Nephron progenitor cell (in vitro differentiated cells): ENCODE measurements around the gene METTL22.
A peak's percentile ranks its signal among the peaks of the same experiment; 100 is the strongest.

Experiments used
- DNase-seq: peaks from one replicate; pipeline ENCODE4 v3.0.0; 2021
- H3K27ac Mint-ChIP-seq: 2 replicates; pipeline ENCODE4 v1.8.0; 2021; ENCODE audit warnings: mild to moderate bottlenecking, moderate library complexity, mixed read lengths
- H3K27me3 Mint-ChIP-seq: 2 replicates; pipeline ENCODE4 v1.8.0; 2021; ENCODE audit warnings: mild to moderate bottlenecking, low read depth, mixed read lengths; ENCODE audit not compliant: poor library complexity
- H3K36me3 Mint-ChIP-seq: 2 replicates; pipeline ENCODE4 v1.8.0; 2021; ENCODE audit warnings: low read depth, mixed read lengths
- H3K4me1 Mint-ChIP-seq: 2 replicates; pipeline ENCODE4 v1.8.0; 2021; ENCODE audit warnings: mixed read lengths
- H3K4me3 Mint-ChIP-seq: 2 replicates; pipeline ENCODE4 v1.8.0; 2021; ENCODE audit warnings: mild to moderate bottlenecking, moderate library complexity, mixed read lengths
- H3K9me3 Mint-ChIP-seq: 2 replicates; pipeline ENCODE4 v1.8.0; 2021; ENCODE audit warnings: mild to moderate bottlenecking, moderate library complexity, mixed read lengths
- TF ChIP-seq, protein P1 (sequence below): fragments of 200-600 bp; sonication (generic); IDR thresholded peaks from 2 replicates; pipeline ENCODE4 v1.5.0; 2021; ENCODE audit warnings: antibody characterized with exemption

Gene METTL22

DNA sequence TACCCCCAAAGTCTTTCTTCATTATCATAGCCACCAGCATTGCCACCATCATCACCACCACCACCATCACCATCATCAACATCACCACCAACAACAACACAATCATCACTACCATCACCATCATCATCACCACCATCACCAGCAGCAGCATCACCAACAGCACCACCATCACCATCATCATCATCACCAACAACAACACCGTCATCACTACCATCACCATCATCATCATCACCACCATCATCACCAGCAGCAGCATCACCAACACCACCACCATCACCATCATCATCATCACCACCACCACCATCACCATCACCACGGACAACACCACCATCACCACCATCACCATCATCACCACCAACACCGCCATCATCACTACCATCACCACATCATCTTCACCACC, 30.7 kb upstream of the METTL22 start:
- DNase-seq = no peak
- Mint-ChIP-seq H3K9me3 (peaks cover 3% of the 10 kb centered on the region), H3K36me3 (no peaks in the 10 kb centered on the region), H3K27ac (no peak overlapping the region), H3K4me1 (peaks cover 10% of the 10 kb centered on the region), H3K4me3 (no peak overlapping the region), H3K27me3 (peaks cover 9% of the 10 kb centered on the region)
- TF ChIP-seq, protein P1, sequence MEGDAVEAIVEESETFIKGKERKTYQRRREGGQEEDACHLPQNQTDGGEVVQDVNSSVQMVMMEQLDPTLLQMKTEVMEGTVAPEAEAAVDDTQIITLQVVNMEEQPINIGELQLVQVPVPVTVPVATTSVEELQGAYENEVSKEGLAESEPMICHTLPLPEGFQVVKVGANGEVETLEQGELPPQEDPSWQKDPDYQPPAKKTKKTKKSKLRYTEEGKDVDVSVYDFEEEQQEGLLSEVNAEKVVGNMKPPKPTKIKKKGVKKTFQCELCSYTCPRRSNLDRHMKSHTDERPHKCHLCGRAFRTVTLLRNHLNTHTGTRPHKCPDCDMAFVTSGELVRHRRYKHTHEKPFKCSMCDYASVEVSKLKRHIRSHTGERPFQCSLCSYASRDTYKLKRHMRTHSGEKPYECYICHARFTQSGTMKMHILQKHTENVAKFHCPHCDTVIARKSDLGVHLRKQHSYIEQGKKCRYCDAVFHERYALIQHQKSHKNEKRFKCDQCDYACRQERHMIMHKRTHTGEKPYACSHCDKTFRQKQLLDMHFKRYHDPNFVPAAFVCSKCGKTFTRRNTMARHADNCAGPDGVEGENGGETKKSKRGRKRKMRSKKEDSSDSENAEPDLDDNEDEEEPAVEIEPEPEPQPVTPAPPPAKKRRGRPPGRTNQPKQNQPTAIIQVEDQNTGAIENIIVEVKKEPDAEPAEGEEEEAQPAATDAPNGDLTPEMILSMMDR = no peak

DNA sequence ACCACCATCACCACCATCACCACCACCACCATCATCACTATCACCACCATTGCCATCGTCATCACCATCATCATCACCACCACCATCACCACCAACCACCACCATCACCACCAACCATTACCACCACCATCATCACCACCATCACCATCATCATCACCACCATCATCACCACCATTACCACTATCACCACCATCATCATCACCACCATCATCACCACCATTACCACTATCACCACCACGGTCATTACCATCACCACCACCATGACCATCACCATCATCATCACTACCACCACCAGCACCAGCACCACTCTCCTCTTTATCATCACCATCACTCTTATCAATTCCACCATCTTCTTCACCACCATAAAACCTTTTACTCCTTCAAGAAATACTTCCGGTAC, 30.0 kb upstream of the METTL22 start:
- H3K27me3 Mint-ChIP-seq = peaks cover 11% of the 10 kb centered on the region
- no peak overlapping the region for H3K4me3 Mint-ChIP-seq
- no peaks in the 10 kb centered on the region for H3K36me3 Mint-ChIP-seq
- H3K9me3 Mint-ChIP-seq = peaks cover 9% of the 10 kb centered on the region
- peaks cover 10% of the 10 kb centered on the region for H3K4me1 Mint-ChIP-seq
- no peak for DNase-seq
- no peak overlapping the region for H3K27ac Mint-ChIP-seq
- TF ChIP-seq, protein P1 = no peak

DNA sequence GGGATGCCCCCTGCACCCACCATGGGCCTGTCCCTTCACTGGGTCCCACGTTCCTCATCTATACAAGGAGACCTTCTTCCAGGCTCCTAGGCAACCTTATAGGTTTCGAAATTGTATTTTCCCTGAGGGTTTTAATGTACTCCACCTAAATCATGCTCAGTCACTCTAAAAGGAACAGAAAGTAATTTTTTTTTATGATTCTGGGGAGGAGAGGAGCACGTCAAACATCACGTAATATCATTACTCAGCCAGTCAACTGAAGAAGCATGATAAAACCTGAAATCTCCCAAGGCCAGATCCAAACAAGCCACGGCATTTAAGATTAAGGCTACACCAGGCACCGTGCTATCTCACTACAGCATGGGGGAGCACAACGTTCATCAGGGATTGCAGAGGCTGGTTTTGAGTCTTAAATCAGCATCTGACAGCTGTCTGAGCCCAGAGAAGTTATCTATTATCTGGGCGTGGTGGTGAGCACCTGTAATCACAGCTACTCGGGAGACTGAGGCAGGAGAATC, 27.3 kb upstream of the METTL22 start:
- Mint-ChIP-seq H3K9me3 (peaks cover 18% of the 10 kb centered on the region), H3K27ac (no peak overlapping the region), H3K4me1 (peaks cover 6% of the 10 kb centered on the region), H3K27me3 (peaks cover 31% of the 10 kb centered on the region), H3K36me3 (no peaks in the 10 kb centered on the region), H3K4me3 (no peak overlapping the region)
- DNase-seq = no peak
- TF ChIP-seq, protein P1 = no peak

DNA sequence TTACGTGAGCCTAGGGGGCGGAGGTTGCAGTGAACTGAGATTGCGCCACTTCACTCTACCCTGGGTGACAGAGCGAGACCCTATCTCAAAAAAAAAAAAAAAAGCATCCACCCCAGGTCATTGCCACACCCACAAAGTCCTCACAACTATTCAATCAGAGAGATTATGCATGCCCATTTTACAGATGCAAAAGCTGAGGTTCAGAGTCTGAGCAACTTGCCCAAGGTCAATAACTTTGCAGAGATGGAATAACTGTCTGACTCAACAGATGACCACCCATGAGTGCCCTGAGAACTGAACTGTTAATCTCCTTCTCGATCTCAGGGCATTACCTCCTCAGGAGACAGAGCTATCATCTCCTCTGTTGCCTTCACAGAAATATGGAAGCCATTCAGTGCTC, 25.7 kb upstream of the METTL22 start:
- DNase-seq = no peak
- TF ChIP-seq, protein P1 = no peak
- Mint-ChIP-seq H3K27me3 (peaks cover 39% of the 10 kb centered on the region), H3K4me3 (no peak overlapping the region), H3K36me3 (no peaks in the 10 kb centered on the region), H3K9me3 (peaks cover 18% of the 10 kb centered on the region), H3K4me1 (no peaks in the 10 kb centered on the region), H3K27ac (no peak overlapping the region)

DNA sequence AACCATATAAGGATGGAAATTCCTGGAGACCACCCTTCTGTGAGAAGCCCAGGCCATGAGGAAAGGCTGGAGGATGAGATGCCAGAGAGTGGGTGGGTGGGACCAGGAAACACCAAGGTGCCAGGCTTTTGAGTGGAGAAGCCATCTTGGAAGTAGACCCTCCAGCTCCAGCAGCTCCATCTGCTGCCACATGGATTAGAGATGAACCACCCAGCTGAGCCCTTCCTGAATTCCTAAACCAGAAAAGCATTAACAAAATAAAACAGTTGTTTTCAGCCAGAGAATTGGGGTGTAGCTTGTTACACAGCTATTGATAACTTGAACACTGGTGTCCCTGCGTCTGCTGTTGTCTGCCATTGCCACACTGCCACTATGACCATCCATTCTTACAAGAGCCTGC, 24.9 kb upstream of the METTL22 start:
- no peak for DNase-seq
- Mint-ChIP-seq H3K4me1 (no peaks in the 10 kb centered on the region), H3K27ac (no peak overlapping the region), H3K27me3 (peaks cover 39% of the 10 kb centered on the region), H3K9me3 (peaks cover 18% of the 10 kb centered on the region), H3K36me3 (no peaks in the 10 kb centered on the region), H3K4me3 (no peak overlapping the region)
- TF ChIP-seq, protein P1 = no peak

DNA sequence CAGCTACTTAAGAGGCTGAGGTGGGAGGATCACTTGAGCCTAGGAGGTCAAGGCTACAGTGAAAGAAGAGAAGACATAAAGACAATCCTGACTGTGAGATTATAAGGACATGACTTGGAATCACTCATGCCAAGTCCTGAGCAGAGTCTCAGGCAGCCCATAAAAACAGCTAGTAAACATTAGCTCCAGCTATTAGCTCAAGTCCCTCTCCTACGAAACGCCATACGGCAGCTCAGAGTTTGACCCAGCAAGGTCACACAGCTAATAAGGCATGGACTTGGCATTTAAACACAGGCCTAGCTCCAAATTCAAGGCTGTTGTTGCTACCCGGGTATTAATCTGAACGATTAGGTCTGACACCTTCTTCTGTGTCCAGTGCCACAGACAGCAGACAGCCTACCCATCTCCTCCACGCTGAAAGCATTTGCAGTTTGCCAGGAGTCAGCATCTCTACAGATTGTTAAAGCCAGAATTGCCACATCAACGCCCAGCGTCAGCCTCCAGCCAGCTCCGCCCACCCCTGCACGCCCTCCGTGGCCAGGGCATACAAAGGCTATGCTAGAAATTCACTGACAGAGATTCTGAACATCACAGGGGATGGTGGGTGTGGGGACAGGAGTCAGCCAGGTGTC, 21.2 kb upstream of the METTL22 start:
- Mint-ChIP-seq H3K36me3 (no peaks in the 10 kb centered on the region), H3K4me3 (no peak overlapping the region), H3K4me1 (no peaks in the 10 kb centered on the region), H3K9me3 (peaks cover 22% of the 10 kb centered on the region), H3K27me3 (peaks cover 41% of the 10 kb centered on the region), H3K27ac (peak overlapping the region; percentile 43)
- TF ChIP-seq, protein P1 = no peak
- no peak for DNase-seq
